ENCODE data around the gene SORL1-AS1.

The SORL1-AS1 gene

DNA sequence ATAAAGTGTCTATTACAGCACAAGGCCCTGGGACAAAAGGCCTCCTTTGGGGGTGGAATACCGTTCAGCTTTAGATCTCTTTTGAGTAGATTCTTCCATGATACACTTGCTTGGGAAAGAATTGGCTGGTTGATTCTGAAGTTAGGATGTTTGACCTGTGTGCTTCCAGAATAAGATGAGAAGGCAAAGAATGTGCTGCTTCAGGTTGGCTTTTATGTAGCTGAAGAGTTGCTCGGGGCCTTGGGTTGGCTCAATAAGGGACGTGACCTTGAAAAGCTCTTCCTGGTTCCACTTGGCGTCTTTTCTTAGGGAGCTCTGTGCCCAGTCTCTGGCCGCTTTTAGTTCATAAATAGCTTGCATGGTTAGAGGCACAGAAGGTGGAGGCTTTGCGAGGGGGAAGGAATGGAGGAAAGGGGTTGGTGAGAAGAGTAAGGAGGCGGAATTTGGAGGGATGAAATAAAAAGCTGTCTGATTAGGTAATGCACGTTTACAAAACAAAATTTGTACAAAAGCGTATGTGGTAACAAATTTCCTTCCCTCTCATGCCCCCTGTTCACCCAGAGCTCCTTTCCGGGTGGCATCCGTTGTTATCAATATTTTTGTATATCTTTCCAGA, 4.2 kb upstream of the SORL1-AS1 start:
- in situ Hi-C loops (cut with HindIII; ENCODE audit: low pct_unique_long_range_greater_than_20kb, low sequenced_read_pairs): no loop called here
- no peak for DNase-seq (ENCODE audit: low read depth in 1 of 2, low spot score in 1 of 2)
- TF ChIP-seq JUND (IDR thresholded peaks at IDR 0.05; ENCODE audit: low read depth): no peak

DNA sequence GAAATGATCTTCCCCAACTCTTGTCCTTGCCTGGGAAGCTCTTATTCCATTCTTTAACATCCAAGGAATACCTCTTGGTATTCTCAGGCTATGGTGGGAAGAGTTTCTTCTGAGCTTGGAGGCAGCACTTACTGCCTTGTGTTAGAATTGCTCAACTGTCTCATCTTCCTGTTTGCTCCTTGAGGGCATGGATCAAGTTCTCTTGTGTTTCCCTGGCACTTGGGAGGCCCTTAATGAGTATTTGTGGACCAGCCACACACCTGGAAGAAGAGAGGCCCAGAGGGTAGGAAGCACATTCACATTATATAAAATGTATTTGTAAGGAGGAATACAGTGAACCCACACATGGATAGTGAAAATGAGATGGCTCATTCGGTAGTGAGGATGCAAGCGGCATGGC, 3.4 kb upstream of the SORL1-AS1 start:
- TF ChIP-seq JUND (IDR thresholded peaks at IDR 0.05; ENCODE audit: low read depth): no peak
- peak in 1 of 2 experiments; percentile 71 for DNase-seq (ENCODE audit: low read depth in 1 of 2, low spot score in 1 of 2)
- in situ Hi-C loops (cut with HindIII; ENCODE audit: low pct_unique_long_range_greater_than_20kb, low sequenced_read_pairs): no loop called here

DNA sequence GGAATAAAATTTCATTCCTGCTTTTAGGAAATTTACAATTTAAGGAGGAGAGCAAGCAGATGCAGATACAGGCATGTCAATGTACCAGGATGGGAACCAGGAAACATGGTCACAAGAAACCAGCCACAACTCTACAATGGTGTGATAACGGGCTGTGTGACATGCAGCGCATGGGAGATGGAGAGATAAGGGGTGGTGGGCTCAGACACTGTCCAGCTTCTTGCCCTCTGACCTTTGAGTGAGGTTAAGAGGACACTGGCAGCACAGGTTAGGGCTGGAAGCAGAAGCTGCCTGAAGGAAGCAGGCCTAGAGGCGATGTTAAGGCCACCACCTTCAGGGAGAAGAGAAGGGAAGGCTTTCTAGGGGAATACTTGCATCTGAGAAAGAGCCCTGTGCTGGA, 2.3 kb upstream of the SORL1-AS1 start:
- no peak for TF ChIP-seq JUND (IDR thresholded peaks at IDR 0.05; ENCODE audit: low read depth)
- in situ Hi-C loops (cut with HindIII; ENCODE audit: low pct_unique_long_range_greater_than_20kb, low sequenced_read_pairs): no loop called here
- DNase-seq (ENCODE audit: low read depth in 1 of 2, low spot score in 1 of 2): no peak

DNA sequence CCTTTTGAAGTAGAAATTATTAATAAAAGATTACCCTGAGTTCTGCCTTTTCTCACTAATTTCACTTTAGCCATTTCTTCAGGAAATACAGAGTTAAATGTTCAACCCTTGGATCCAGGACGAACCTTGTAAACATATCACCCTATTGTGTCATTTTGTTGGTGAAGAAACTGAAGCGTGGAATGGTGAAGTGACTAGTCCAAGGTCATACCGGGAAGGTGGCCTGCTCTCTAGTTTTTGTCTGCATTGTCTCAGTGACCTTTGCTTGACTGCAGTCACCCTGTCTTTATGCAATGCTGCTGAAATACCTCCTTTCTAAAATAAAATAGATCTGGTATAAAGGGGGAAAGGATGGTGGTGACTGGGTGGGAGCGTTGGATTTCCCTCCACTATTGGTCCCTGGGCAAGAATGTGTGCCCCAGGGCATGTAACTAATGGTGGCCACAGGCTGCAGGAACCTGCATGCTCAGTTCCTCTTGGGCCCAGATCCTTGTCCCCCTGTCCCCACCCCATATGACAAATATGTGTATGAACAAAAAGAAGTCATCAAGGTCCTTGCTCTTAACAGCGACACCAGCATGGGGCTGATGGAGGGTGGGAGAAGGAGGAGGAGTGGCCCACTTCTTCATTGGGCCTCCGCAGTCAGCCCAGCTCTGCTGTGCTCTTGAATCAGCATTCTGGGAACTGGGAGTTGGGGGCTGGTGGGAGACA, 977 bp upstream of the SORL1-AS1 start:
- DNase-seq (ENCODE audit: low read depth in 1 of 2, low spot score in 1 of 2): no peak
- TF ChIP-seq JUND (IDR thresholded peaks at IDR 0.05; ENCODE audit: low read depth): no peak
- in situ Hi-C loops (cut with HindIII; ENCODE audit: low pct_unique_long_range_greater_than_20kb, low sequenced_read_pairs): no loop called here

DNA sequence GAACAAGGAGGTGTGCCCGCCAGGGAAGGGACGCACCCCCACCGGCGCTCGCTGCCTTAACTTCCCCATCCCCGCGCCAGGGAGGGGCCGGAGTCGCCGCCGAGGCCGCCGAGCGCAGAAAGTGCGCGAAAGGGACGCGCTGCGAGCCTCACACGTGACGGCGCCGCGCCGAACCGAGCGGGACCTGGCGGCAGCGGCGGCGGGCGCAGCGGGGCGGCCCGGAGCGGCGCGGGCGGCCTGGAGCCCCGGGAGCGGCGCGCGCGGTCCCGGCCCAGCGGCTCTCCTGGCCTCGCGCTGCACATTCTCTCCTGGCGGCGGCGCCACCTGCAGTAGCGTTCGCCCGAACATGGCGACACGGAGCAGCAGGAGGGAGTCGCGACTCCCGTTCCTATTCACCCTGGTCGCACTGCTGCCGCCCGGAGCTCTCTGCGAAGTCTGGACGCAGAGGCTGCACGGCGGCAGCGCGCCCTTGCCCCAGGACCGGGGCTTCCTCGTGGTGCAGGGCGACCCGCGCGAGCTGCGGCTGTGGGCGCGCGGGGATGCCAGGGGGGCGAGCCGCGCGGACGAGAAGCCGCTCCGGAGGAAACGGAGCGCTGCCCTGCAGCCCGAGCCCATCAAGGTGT, 670 bp downstream of the SORL1-AS1 start, which contains the start of gene SORL1:
SORL1 (plus strand) TSS at position 329 of the 623 bp plus-strand sequence; CDS start at position 347, 18 bp downstream.
- in situ Hi-C loops (cut with HindIII; ENCODE audit: low pct_unique_long_range_greater_than_20kb, low sequenced_read_pairs): no loop called here
- DNase-seq (ENCODE audit: low read depth in 1 of 2, low spot score in 1 of 2): peak; percentile 91 to 92
- no peak for TF ChIP-seq JUND (IDR thresholded peaks at IDR 0.05; ENCODE audit: low read depth)

DNA sequence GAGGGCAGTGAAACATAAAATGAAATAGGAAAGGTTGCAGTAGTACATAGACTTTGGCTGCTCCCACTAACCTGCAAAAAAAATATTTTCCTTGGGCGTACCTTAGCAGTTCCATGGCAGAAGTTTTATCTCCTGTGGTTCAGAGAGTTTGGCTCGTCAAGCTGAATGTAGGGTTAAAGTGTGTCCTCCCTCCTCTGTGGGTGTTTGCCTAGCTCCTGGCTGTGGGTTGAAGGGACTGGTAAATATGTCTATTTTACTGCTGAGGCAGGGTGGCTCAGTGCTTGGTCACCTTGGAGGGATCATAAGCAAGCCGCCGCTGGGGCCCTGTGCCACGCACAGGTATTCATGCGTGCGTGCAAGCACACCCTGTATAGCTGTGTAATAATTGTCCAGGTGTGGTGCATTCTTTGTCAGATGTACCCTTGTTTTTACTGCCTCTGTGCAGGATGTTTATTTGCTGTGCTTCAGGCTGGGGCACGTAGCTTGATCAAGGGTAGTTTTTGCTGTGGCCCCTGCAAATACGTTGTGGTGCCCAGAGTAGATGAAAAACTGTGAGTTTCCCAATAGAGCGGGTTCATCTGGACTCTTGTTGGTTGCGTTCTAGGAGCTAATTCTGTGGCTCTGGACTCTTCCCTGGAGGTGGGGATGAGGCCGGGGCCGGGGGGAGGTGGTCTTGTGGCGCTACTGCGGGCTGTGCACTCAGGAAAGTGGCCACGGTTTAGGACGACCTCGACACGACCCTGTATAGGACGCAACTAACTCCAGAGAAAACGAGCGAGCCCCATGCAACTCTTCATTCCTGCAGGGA, 1.4 kb downstream of the SORL1-AS1 start:
- DNase-seq (ENCODE audit: low read depth in 1 of 2, low spot score in 1 of 2): peak in 1 of 2 experiments; percentile 44

DNA sequence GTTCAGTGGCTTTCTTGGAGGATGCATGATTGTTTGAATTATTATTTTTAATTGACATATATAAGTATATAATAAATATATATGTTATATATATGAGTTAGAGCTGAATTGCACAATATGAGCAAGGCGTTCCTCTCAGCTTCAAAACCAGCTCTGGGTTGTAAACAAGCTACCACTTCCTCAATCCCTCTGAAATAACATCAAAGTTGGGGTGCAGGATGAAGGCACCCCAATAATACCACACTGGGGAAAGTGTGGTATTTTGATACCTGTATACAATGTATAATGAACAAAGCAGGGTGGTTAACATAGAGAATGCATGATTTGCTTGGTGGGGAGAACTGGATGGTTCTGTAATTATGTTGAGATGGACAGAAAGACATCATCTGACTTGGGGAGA, 2.4 kb downstream of the SORL1-AS1 start:
- TF ChIP-seq JUND (IDR thresholded peaks at IDR 0.05; ENCODE audit: low read depth): no peak
- in situ Hi-C loops (cut with HindIII; ENCODE audit: low pct_unique_long_range_greater_than_20kb, low sequenced_read_pairs): no loop called here
- DNase-seq (ENCODE audit: low read depth in 1 of 2, low spot score in 1 of 2): no peak

More for the DNA sequence above, 1.4 kb downstream of the SORL1-AS1 start:
- no peak for TF ChIP-seq JUND (IDR thresholded peaks at IDR 0.05; ENCODE audit: low read depth)
- in situ Hi-C loops (cut with HindIII; ENCODE audit: low pct_unique_long_range_greater_than_20kb, low sequenced_read_pairs): no loop called here

DNA sequence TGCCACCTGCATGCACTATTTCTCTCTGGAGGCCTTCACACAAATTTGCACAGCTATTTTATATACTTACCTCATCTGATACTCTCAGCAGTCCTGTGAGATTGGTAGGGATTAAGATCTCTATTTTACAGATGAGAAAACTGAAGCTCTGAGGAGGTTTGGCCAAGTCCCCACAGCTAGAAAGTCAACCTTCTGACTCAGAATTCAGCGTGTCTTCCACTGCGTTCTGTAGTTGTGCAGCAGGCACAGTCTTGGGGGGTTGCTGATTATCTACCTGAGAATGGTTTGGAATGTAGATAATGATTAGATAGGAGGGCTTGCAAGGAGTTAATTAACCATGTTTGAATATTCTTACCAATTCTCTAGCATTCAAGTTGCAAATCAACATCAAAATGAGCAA, 3.1 kb downstream of the SORL1-AS1 start:
- no peak for DNase-seq (ENCODE audit: low read depth in 1 of 2, low spot score in 1 of 2)
- no peak for TF ChIP-seq JUND (IDR thresholded peaks at IDR 0.05; ENCODE audit: low read depth)
- in situ Hi-C loops (cut with HindIII; ENCODE audit: low pct_unique_long_range_greater_than_20kb, low sequenced_read_pairs): no loop called here

DNA sequence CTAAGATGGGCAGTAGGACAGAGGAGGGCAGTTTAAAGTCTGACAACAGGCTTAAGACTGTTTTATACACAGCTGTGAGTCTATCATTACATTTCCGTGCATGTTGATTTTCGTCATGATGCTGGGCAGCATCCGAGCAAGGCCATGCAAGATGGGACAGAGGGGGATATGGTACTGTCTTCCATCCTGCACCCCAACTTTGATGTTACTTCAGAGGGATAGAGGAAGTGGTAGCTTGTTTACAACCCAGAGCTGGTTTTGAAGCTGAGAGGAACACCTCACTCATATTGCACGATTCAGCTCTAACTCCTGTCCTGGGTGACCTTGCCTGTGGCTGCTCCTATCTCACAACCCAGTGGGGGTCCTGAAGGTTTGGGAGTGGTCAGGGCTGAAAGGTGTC, 3.6 kb downstream of the SORL1-AS1 start:
- in situ Hi-C loops (cut with HindIII; ENCODE audit: low pct_unique_long_range_greater_than_20kb, low sequenced_read_pairs): no loop called here
- no peak for TF ChIP-seq JUND (IDR thresholded peaks at IDR 0.05; ENCODE audit: low read depth)
- DNase-seq (ENCODE audit: low read depth in 1 of 2, low spot score in 1 of 2): no peak

DNA sequence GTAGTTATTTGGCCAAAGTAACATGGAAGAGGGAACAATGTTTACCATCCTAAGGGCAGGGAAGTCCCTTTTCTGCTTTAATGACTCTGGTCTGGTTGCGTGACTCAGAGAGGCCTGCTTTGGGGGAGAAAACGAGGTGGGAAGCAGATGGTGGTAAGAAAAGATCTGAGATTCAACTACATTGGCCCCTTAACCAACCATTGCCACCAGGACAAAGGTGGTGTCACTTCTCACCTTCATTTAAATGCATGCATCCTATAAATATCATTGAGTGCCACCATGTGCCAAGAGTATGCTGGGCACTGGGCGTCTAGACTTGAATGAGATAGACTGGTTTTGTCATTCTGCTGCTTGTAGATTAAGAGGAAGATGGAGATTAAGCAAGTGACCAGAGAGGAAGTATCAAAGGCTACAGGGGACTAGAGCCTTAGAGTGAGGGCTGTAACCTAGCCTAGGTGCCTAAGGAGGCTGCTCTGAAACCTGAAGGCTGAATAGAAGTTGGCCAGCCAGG, 4.3 kb downstream of the SORL1-AS1 start:
- in situ Hi-C loops (cut with HindIII; ENCODE audit: low pct_unique_long_range_greater_than_20kb, low sequenced_read_pairs): no loop called here
- no peak for DNase-seq (ENCODE audit: low read depth in 1 of 2, low spot score in 1 of 2)
- TF ChIP-seq JUND (IDR thresholded peaks at IDR 0.05; ENCODE audit: low read depth): no peak

DNA sequence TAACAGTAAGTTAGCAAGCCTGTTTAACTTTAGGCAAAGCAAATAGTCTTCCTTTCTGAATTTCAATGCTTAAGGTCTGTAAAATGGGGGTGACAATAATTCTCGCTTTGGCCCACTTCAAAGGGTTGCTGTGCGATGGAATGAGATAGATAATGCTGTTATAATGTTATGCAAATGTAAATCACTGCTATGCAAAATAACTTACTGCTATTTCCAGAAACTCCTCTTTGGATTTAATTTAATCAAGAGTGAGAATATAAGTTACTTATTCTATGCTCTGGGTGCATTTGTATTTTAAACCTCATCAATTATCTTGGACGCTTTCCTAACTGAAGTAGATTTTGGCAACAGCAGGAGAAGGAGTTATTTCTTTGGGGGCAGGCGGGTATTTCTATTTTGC, 4.8 kb downstream of the SORL1-AS1 start:
- in situ Hi-C loops (cut with HindIII; ENCODE audit: low pct_unique_long_range_greater_than_20kb, low sequenced_read_pairs): no loop called here
- no peak for DNase-seq (ENCODE audit: low read depth in 1 of 2, low spot score in 1 of 2)
- no peak for TF ChIP-seq JUND (IDR thresholded peaks at IDR 0.05; ENCODE audit: low read depth)

DNA sequence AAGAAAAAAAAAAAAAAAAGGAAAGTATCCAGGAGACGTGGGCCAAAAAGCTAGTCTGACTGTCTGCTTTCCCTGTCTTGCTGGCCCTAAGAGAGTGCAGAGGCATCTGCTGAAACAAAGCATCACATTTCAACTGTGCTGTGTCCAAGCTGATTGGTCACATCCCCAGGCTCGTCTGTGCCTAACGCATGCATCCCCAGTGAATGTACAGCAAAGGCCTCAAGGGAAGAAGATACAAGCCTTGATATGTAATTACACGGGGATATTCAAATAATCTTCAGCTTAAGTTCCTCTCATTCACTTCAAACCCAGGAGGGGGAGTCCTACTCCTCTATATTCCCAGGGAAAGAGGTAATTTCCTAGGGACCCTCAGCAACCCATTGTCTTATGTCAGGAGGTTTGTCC, 6.0 kb downstream of the SORL1-AS1 start:
- no peak for TF ChIP-seq JUND (IDR thresholded peaks at IDR 0.05; ENCODE audit: low read depth)
- in situ Hi-C loops (cut with HindIII; ENCODE audit: low pct_unique_long_range_greater_than_20kb, low sequenced_read_pairs): no loop called here

More for the DNA sequence above, 6.0 kb downstream of the SORL1-AS1 start:
- peak; percentile 55 to 81 for DNase-seq (ENCODE audit: low read depth in 1 of 2, low spot score in 1 of 2)
